Measurements from ENCODE around the gene EIF2AK2. TPM values are rescaled to one million over a fixed set of nuclear protein-coding genes. Genes with fewer than 3 reads are reported as not detected.

The EIF2AK2 gene
- total and polyA plus RNA-seq, 4 donors, result 7.5 to 40.1 (median 19.9) TPM

GRCh38 chr2:37168217-37168981 lies 11.6 kb upstream of the EIF2AK2 start:
- no peak overlapping the region for H3K27ac ChIP-seq (ENCODE audit: low read depth in 1 of 2, low read length in 1 of 2)
- H3K36me3 ChIP-seq (ENCODE audit: control insufficient read depth in 4 of 4, insufficient read depth in 4 of 4, low read length in 4 of 4), result no peaks in the 10 kb centered on the region
- TF ChIP-seq CTCF (IDR thresholded peaks at IDR 0.05; ENCODE audit: control extremely low read depth, extremely low read depth), result peak; percentile 31
- DNase-seq (peak in 2 of 3 donors; percentile 40 to 46), ATAC-seq (ENCODE audit: insufficient read depth, low FRiP score) (peak; percentile 58)
- WGBS, 2 donors, result 46 to 49% methylated on average over 17 of the region's 17 CpGs
- H3K4me1 ChIP-seq (ENCODE audit: control insufficient read depth in 5 of 5, insufficient read depth in 5 of 5, low read length in 5 of 5), result no peaks in the 10 kb centered on the region
- no peaks in the 10 kb centered on the region for H3K9me3 ChIP-seq (ENCODE audit: control insufficient read depth in 4 of 4, insufficient read depth in 3 of 4, low read length in 3 of 4)
- no peaks in the 10 kb centered on the region for H3K27me3 ChIP-seq (ENCODE audit: control insufficient read depth in 3 of 3, insufficient read depth in 3 of 3, low read length in 2 of 3)
- no peak overlapping the region for H3K4me3 ChIP-seq
- H3K9ac ChIP-seq (ENCODE audit: insufficient read depth in 1 of 2, low read length in 2 of 2), result no peak overlapping the region

GRCh38 chr2:37167636-37168180 lies 10.9 kb upstream of the EIF2AK2 start:
- no peak overlapping the region for H3K4me3 ChIP-seq
- no peaks in the 10 kb centered on the region for H3K9me3 ChIP-seq (ENCODE audit: control insufficient read depth in 4 of 4, insufficient read depth in 3 of 4, low read length in 3 of 4)
- DNase-seq, result no peak
- H3K27ac ChIP-seq (ENCODE audit: low read depth in 1 of 2, low read length in 1 of 2), result no peak overlapping the region
- no peaks in the 10 kb centered on the region for H3K36me3 ChIP-seq (ENCODE audit: control insufficient read depth in 4 of 4, insufficient read depth in 4 of 4, low read length in 4 of 4)
- no peak for ATAC-seq (ENCODE audit: insufficient read depth, low FRiP score)
- TF ChIP-seq CTCF (IDR thresholded peaks at IDR 0.05; ENCODE audit: control extremely low read depth, extremely low read depth), result no peak
- no peaks in the 10 kb centered on the region for H3K27me3 ChIP-seq (ENCODE audit: control insufficient read depth in 3 of 3, insufficient read depth in 3 of 3, low read length in 2 of 3)
- WGBS, 2 donors, result 84 to 93% methylated on average over 3 of the region's 3 CpGs
- H3K9ac ChIP-seq (ENCODE audit: insufficient read depth in 1 of 2, low read length in 2 of 2), result no peak overlapping the region
- H3K4me1 ChIP-seq (ENCODE audit: control insufficient read depth in 5 of 5, insufficient read depth in 5 of 5, low read length in 5 of 5), result no peaks in the 10 kb centered on the region

- no peaks in the 10 kb centered on the region for H3K9me3 ChIP-seq (ENCODE audit: control insufficient read depth in 4 of 4, insufficient read depth in 3 of 4, low read length in 3 of 4)
- no peak overlapping the region for H3K27ac ChIP-seq (ENCODE audit: low read depth in 1 of 2, low read length in 1 of 2)
- no peaks in the 10 kb centered on the region for H3K27me3 ChIP-seq (ENCODE audit: control insufficient read depth in 3 of 3, insufficient read depth in 3 of 3, low read length in 2 of 3)
- no peaks in the 10 kb centered on the region for H3K36me3 ChIP-seq (ENCODE audit: control insufficient read depth in 4 of 4, insufficient read depth in 4 of 4, low read length in 4 of 4)
- WGBS, 2 donors, result 90 to 94% methylated on average over 1 of the region's 1 CpG
- H3K4me1 ChIP-seq (ENCODE audit: control insufficient read depth in 5 of 5, insufficient read depth in 5 of 5, low read length in 5 of 5), result no peaks in the 10 kb centered on the region
- TF ChIP-seq CTCF (IDR thresholded peaks at IDR 0.05; ENCODE audit: control extremely low read depth, extremely low read depth), result no peak
- H3K4me3 ChIP-seq, result no peak overlapping the region
- DNase-seq (no peak), ATAC-seq (ENCODE audit: insufficient read depth, low FRiP score) (no peak)
- H3K9ac ChIP-seq (ENCODE audit: insufficient read depth in 1 of 2, low read length in 2 of 2), result no peak overlapping the region
Measured at GRCh38 chr2:37164757-37165156, 8.0 kb upstream of the EIF2AK2 start.

All from lung (tissue), 12 donors.